ENCODE data around the gene TTC7B.

The TTC7B gene

GRCh38 chr14:90773196-90773486 is 43.1 kb downstream of the TTC7B start:
- Histone ChIP-seq H3K4me2 (ENCODE audit: low read depth, low read length, poor library complexity, severe bottlenecking) (no peak overlapping the region), H4K20me1 (ENCODE audit: low read depth, low read length) (no peaks in the 10 kb centered on the region), H3F3A (ENCODE audit: insufficient read depth) (no peaks in the 10 kb centered on the region), H3K27ac (ENCODE audit: low read depth, low read length) (no peak overlapping the region), H3K9me3 (ENCODE audit: insufficient read depth, low read length) (0 out of 2 replicates have a peak, but pooled peaks cover under 1% of the 10 kb centered on the region), H2AFZ (ENCODE audit: low read depth, low read length, severe bottlenecking) (no peak overlapping the region), H3K79me2 (ENCODE audit: insufficient read depth, low read length) (no peaks in the 10 kb centered on the region), H3K36me3 (ENCODE audit: low read length) (no peaks in the 10 kb centered on the region), H3K4me3 (ENCODE audit: insufficient read depth, low read length, poor library complexity, severe bottlenecking) (no peak overlapping the region), H3K9me2 (replicated peaks; ENCODE audit: insufficient read depth, low read length) (no peaks in the 10 kb centered on the region), H3K9ac (ENCODE audit: low read length) (no peak overlapping the region), H3K27me3 (ENCODE audit: low read length) (no peaks in the 10 kb centered on the region)
- TF ChIP-seq CTCF (IDR thresholded peaks at IDR 0.05; ENCODE audit: insufficient read depth, low read length, poor library complexity, severe bottlenecking) (no peak), EZH2phosphoT487 (conservative IDR thresholded peaks at IDR 0.05; ENCODE audit: low read length) (no peak)

GRCh38 chr14:90767899-90768298 is 48.3 kb downstream of the TTC7B start:
- TF ChIP-seq EZH2phosphoT487 (conservative IDR thresholded peaks at IDR 0.05; ENCODE audit: low read length) = no peak
- no peak for TF ChIP-seq CTCF (IDR thresholded peaks at IDR 0.05; ENCODE audit: insufficient read depth, low read length, poor library complexity, severe bottlenecking)
- Histone ChIP-seq H3K9ac (ENCODE audit: low read length) (no peak overlapping the region), H3K4me3 (ENCODE audit: insufficient read depth, low read length, poor library complexity, severe bottlenecking) (no peak overlapping the region), H3K79me2 (ENCODE audit: insufficient read depth, low read length) (no peaks in the 10 kb centered on the region), H3K27ac (ENCODE audit: low read depth, low read length) (no peak overlapping the region), H3K36me3 (ENCODE audit: low read length) (no peaks in the 10 kb centered on the region), H4K20me1 (ENCODE audit: low read depth, low read length) (no peaks in the 10 kb centered on the region), H3K9me2 (replicated peaks; ENCODE audit: insufficient read depth, low read length) (no peaks in the 10 kb centered on the region), H3K27me3 (ENCODE audit: low read length) (no peaks in the 10 kb centered on the region; the same call in 1 of the 2 replicates), H3K4me2 (ENCODE audit: low read depth, low read length, poor library complexity, severe bottlenecking) (no peak overlapping the region), H2AFZ (ENCODE audit: low read depth, low read length, severe bottlenecking) (no peak overlapping the region), H3F3A (ENCODE audit: insufficient read depth) (no peaks in the 10 kb centered on the region), H3K9me3 (ENCODE audit: insufficient read depth, low read length) (peaks cover 28% of the 10 kb centered on the region; the same call in 1 of the 2 replicates)

- H3K27ac ChIP-seq (ENCODE audit: low read depth, low read length) = no peak overlapping the region
- TF ChIP-seq CTCF (IDR thresholded peaks at IDR 0.05; ENCODE audit: insufficient read depth, low read length, poor library complexity, severe bottlenecking) = peak; percentile 45
- no peak for TF ChIP-seq EZH2phosphoT487 (conservative IDR thresholded peaks at IDR 0.05; ENCODE audit: low read length)
- no peaks in the 10 kb centered on the region for H3K36me3 ChIP-seq (ENCODE audit: low read length)
- H3K4me3 ChIP-seq (ENCODE audit: insufficient read depth, low read length, poor library complexity, severe bottlenecking) = no peak overlapping the region
- H3K9me3 ChIP-seq (ENCODE audit: insufficient read depth, low read length) = peaks cover 17% of the 10 kb centered on the region; the same call in 1 of the 2 replicates
- no peaks in the 10 kb centered on the region for H4K20me1 ChIP-seq (ENCODE audit: low read depth, low read length)
- no peaks in the 10 kb centered on the region for H3K9me2 ChIP-seq (replicated peaks; ENCODE audit: insufficient read depth, low read length)
- H3F3A ChIP-seq (ENCODE audit: insufficient read depth) = no peaks in the 10 kb centered on the region
- H3K4me2 ChIP-seq (ENCODE audit: low read depth, low read length, poor library complexity, severe bottlenecking) = no peak overlapping the region
- no peak overlapping the region for H3K9ac ChIP-seq (ENCODE audit: low read length)
- peaks cover 4% of the 10 kb centered on the region; the same call in 1 of the 2 replicates for H3K27me3 ChIP-seq (ENCODE audit: low read length)
- no peaks in the 10 kb centered on the region for H3K79me2 ChIP-seq (ENCODE audit: insufficient read depth, low read length)
- no peak overlapping the region for H2AFZ ChIP-seq (ENCODE audit: low read depth, low read length, severe bottlenecking)
Measured at GRCh38 chr14:90760591-90761316, 55.5 kb downstream of the TTC7B start.

All from SU-DHL-6 (cell line).